HEK293T (cell line): ENCODE results near the gene ANKRD13D.

Experiments used
- CTCF ChIA-PET: fragments of 350-600 bp; formaldehyde crosslinking; extraction: SDS; loops from one replicate; lab custom pipeline; 2021; ENCODE audit warnings: antibody characterized with exemption, inconsistent platforms; lab: Yijun Ruan, JAX
- POLR2A ChIA-PET: fragments of 350-600 bp; formaldehyde crosslinking; extraction: SDS; loops from one replicate; lab custom pipeline; 2020; ENCODE audit warnings: antibody characterized with exemption, inconsistent platforms; lab: Yijun Ruan, JAX
- DNase-seq: peaks from one replicate; pipeline ENCODE4 v3.0.0; 2012; ENCODE audit warnings: mixed read lengths; ENCODE audit errors: extremely low spot score
- ARNT ChIP-seq: fragments of 450-650 bp; IDR thresholded peaks from 2 replicates; pipeline ENCODE4 v1.6.1; 2017; ENCODE audit warnings: mild to moderate bottlenecking
- BHLHE40 ChIP-seq: fragments of 450-650 bp; IDR thresholded peaks from 2 replicates; pipeline ENCODE4 v1.6.1; 2016; ENCODE audit warnings: mild to moderate bottlenecking, moderate library complexity, borderline replicate concordance
- CTBP1 ChIP-seq: fragments of 450-650 bp; IDR thresholded peaks from 2 replicates; pipeline ENCODE4 v1.6.1; 2016; ENCODE audit warnings: borderline replicate concordance
- ELF4 ChIP-seq: fragments of 450-650 bp; IDR thresholded peaks from 2 replicates; pipeline ENCODE4 v1.6.1; 2017; ENCODE audit warnings: antibody characterized with exemption
- FOXA1 ChIP-seq: fragments of 450-650 bp; IDR thresholded peaks from 2 replicates; pipeline ENCODE4 v1.6.1; 2016; ENCODE audit warnings: mild to moderate bottlenecking
- FOXK2 ChIP-seq: fragments of 450-650 bp; IDR thresholded peaks from 2 replicates; pipeline ENCODE4 v1.6.1; 2016; ENCODE audit warnings: mild to moderate bottlenecking
- FOXM1 ChIP-seq: fragments of 450-650 bp; IDR thresholded peaks from 2 replicates; pipeline ENCODE4 v1.6.1; 2017; ENCODE audit warnings: mild to moderate bottlenecking, borderline replicate concordance
- HDGF ChIP-seq: fragments of 450-650 bp; IDR thresholded peaks from 2 replicates; pipeline ENCODE4 v1.6.1; 2017; ENCODE audit warnings: antibody characterized with exemption, borderline replicate concordance
- L3MBTL2 ChIP-seq: fragments of 450-650 bp; conservative IDR thresholded peaks from 2 replicates; pipeline ENCODE4 v1.6.1; 2016; ENCODE audit warnings: mild to moderate bottlenecking
- LEF1 ChIP-seq: fragments of 450-650 bp; IDR thresholded peaks from 2 replicates; pipeline ENCODE4 v1.6.1; 2017; ENCODE audit warnings: mild to moderate bottlenecking, borderline replicate concordance
- NFRKB ChIP-seq: fragments of 450-650 bp; IDR thresholded peaks from 2 replicates; pipeline ENCODE4 v1.6.1; 2016; ENCODE audit warnings: mild to moderate bottlenecking, moderate library complexity
- SP1 ChIP-seq: fragments of 450-650 bp; IDR thresholded peaks from 2 replicates; pipeline ENCODE4 v1.6.1; 2017
- SUZ12 ChIP-seq: fragments of 450-650 bp; IDR thresholded peaks from 2 replicates; pipeline ENCODE4 v1.6.1; 2016; ENCODE audit warnings: mild to moderate bottlenecking
- TARDBP ChIP-seq: fragments of 450-650 bp; IDR thresholded peaks from 2 replicates; pipeline ENCODE4 v1.6.1; 2016
- ZNF384 ChIP-seq: fragments of 450-650 bp; IDR thresholded peaks from 2 replicates; pipeline ENCODE4 v1.6.1; 2016
- TF ChIP-seq, protein P1 (sequence below): fragments of 450-650 bp; IDR thresholded peaks from 2 replicates; pipeline ENCODE4 v1.6.1; 2016

ANKRD13D gene

DNA sequence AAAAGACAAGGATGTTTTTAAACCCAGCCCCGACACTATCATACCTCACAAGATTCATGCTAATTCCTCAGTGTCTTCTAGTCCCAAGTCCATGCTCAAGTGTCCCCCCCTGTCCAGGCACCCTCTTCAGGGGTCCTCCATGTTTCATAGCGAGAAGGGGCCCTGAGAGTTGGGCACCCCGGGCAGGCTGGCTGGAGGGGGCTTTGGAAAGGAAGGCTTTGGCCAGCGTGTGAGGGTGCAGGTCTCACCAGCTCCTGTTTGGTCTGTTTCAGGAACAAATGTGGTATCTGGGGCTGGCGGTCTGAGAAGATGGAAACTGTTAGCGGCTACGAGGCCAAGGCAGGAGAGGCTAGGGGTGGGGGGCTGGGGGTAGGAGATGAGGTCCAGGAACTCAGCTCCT lies 9.7 kb downstream of the ANKRD13D start:
- ChIA-PET POLR2A (interaction anchor here (1.3 kb wide), 1 partner anchor 9 kb away, joined by 5 read pairs; the partner anchor contains the start of gene ANKRD13D), CTCF (no interaction called here)
- no peak for TF ChIP-seq BHLHE40

DNA sequence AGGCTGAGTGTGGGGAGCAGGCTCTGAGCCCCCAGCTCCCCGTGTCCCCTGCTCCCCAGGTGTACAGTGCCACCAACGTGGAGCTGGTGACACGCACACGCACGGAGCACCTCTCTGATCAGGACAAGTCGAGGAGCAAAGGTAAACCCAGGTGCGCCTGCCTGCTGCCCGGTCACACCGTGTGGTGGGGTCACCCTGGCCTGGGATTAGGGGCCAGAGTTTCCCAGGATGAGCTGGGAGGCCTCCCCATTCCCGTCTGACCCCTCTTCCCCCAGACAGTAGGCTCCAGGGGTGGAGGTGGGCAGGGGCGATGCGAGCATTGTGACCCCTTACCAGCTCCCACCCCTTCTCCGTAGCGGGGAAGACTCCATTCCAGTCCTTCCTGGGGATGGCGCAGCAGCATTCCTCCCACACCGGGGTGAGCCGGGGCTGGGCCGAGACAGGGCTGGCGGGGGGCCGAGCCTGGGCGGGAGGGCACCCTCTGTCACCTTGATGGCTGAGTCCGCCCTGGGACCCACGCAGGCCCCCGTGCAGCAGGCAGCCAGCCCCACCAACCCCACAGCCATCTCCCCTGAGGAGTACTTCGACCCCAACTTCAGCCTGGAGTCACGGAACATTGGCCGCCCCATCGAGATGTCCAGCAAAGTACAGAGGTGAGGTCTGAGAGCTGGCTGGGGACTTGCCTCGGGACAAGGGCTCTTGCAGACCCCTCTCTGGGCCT lies 10.5 kb downstream of the ANKRD13D start:
- TF ChIP-seq FOXA1 (no peak), BHLHE40 (no peak), CTBP1 (no peak), L3MBTL2 (no peak), ELF4 (no peak), ZNF384 (no peak), NFRKB (no peak), FOXM1 (no peak), FOXK2 (no peak), LEF1 (no peak), SUZ12 (no peak), HDGF (no peak), SP1 (no peak), ARNT (no peak), TARDBP (no peak)
- TF ChIP-seq, protein P1, sequence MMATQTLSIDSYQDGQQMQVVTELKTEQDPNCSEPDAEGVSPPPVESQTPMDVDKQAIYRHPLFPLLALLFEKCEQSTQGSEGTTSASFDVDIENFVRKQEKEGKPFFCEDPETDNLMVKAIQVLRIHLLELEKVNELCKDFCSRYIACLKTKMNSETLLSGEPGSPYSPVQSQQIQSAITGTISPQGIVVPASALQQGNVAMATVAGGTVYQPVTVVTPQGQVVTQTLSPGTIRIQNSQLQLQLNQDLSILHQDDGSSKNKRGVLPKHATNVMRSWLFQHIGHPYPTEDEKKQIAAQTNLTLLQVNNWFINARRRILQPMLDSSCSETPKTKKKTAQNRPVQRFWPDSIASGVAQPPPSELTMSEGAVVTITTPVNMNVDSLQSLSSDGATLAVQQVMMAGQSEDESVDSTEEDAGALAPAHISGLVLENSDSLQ, result no peak
- DNase-seq, result no peak
- ChIA-PET CTCF (no interaction called here), POLR2A (interaction anchor here (4.8 kb wide), 1 partner anchor 10 kb away, joined by 27 read pairs; the partner anchor contains the start of gene ANKRD13D)

More for the DNA sequence above, 9.7 kb downstream of the ANKRD13D start:
- DNase-seq, result no peak

DNA sequence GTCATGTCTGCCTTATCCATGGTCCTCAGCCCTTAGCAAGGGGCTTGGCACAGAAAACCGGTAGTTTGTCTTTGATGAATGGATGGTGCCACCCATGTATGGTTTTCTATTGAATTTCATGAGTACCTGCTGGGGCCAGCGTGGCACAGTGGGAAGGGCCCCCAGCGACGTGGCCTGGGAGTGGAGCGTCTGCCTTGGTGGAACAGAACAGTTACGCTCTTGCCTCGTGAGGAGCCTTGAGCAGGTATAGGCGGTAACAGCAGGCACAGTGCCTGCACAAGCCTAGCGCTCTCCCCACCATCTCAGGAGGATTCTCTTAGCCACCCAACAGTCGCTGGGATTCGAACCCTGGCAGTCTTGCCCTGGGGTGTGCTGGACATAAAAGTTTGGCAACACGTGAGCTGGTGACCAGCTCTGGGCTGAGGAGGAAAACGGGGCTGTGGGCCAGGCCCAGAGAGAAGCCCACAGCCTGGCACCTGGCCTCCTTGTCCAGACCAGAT lies 11.2 kb downstream of the ANKRD13D start:
- CTCF ChIA-PET, result interaction anchor here (1.2 kb wide), 1 partner anchor 38 kb away, joined by 3 read pairs; no protein-coding TSS in a partner anchor
- TF ChIP-seq, protein P1, result no peak
- TF ChIP-seq BHLHE40, result no peak
- TF ChIP-seq FOXM1, result no peak
- no peak for TF ChIP-seq ELF4
- no peak for DNase-seq
- POLR2A ChIA-PET, result interaction anchor here (4.8 kb wide), 1 partner anchor 11 kb away, joined by 27 read pairs; the partner anchor contains the start of gene ANKRD13D

DNA sequence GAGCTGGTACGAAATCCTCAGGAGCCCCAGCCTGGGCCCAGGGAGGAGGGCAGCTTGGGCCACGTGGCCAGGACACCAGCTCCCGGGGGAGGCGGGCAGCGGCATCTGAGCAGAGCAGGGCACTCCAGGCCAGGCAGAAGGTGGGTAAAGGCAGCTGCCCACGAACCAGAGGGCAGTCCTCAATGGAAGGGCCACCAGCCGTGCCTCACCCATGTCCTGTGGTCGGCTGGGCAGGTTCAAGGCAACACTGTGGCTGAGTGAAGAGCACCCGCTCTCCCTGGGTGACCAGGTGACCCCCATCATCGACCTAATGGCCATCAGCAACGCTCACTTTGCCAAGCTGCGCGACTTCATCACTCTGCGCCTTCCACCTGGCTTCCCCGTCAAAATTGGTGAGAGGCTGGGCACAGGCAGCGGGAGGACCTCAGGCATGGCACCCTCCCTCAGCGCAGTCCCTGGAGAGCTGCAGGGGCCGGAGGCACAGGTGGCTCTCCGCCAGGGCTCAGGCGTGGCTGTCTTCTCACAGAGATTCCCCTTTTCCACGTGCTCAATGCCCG lies 11.7 kb downstream of the ANKRD13D start:
- TF ChIP-seq NFRKB (no peak), L3MBTL2 (no peak), BHLHE40 (no peak), LEF1 (no peak), FOXM1 (no peak), CTBP1 (no peak), FOXA1 (no peak), ELF4 (no peak), ZNF384 (no peak), HDGF (no peak), SUZ12 (no peak), FOXK2 (no peak), SP1 (no peak), TARDBP (no peak), ARNT (no peak)
- TF ChIP-seq, protein P1, result no peak
- no peak for DNase-seq
- ChIA-PET CTCF (interaction anchor here (1.2 kb wide), 1 partner anchor 39 kb away, joined by 3 read pairs; no protein-coding TSS in a partner anchor), POLR2A (interaction anchor here (4.8 kb wide), 1 partner anchor 11 kb away, joined by 27 read pairs; the partner anchor contains the start of gene ANKRD13D)

DNA sequence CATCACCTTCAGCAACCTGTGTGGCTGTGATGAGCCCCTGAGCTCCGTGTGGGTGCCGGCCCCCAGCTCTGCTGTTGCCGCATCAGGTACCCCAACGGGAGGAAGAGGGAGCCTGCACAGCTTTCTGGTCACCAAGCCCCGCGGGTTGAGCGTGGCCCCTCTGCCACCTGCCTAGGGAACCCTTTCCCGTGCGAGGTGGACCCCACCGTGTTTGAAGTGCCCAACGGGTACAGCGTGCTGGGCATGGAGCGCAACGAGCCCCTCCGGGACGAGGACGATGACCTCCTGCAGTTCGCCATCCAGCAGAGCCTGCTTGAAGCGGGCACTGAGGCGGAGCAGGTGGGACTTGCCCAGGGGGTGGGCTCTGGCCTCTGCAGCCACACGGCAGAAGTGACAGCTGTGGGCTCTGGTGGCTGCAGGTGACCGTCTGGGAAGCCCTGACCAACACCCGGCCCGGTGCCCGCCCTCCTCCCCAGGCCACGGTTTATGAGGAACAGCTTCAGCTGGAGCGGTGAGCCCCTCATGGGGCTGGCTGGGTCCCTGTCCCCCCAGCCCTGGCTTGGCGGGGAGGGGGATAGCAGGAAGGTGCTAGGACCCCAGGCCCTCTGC lies 12.3 kb downstream of the ANKRD13D start:
- no peak for TF ChIP-seq ELF4
- TF ChIP-seq, protein P1, result no peak
- TF ChIP-seq TARDBP, result no peak
- TF ChIP-seq FOXM1, result no peak
- TF ChIP-seq SP1, result no peak
- TF ChIP-seq ZNF384, result no peak
- no peak for TF ChIP-seq ARNT
- no peak for TF ChIP-seq FOXK2
- TF ChIP-seq BHLHE40, result no peak
- TF ChIP-seq FOXA1, result no peak
- no peak for TF ChIP-seq SUZ12
- TF ChIP-seq NFRKB, result no peak
- TF ChIP-seq CTBP1, result no peak
- no peak for TF ChIP-seq L3MBTL2
- no peak for TF ChIP-seq LEF1
- TF ChIP-seq HDGF, result no peak
- POLR2A ChIA-PET, result interaction anchor here (4.3 to 4.8 kb wide), 2 partner anchors 12 to 16 kb away, joined by 25 to 27 read pairs; partner anchors contain the start of gene ANKRD13D
- no peak for DNase-seq
- CTCF ChIA-PET, result interaction anchor here (1.2 kb wide), 1 partner anchor 39 kb away, joined by 3 read pairs; no protein-coding TSS in a partner anchor
